Duodenal mucosa (tissue), 2 donors: ENCODE results near the gene DPF3.

Experiments used
- H3K27ac ChIP-seq: one replicate; pipeline ENCODE4 v1.7.0; 2013; ENCODE audit warnings: low read depth, low read length
- H3K27me3 ChIP-seq, 2 donors: one replicate each; pipeline ENCODE4 v1.7.0; 2013; ENCODE audit warnings: low read length in 2 of 2, control low read depth in 1 of 2; ENCODE audit not compliant: insufficient read depth in 2 of 2, control insufficient read depth in 1 of 2
- H3K36me3 ChIP-seq, 2 donors: one replicate each; pipeline ENCODE4 v1.7.0; 2013; ENCODE audit warnings: low read length in 2 of 2, control low read depth in 1 of 2; ENCODE audit not compliant: insufficient read depth in 2 of 2, control insufficient read depth in 1 of 2
- H3K4me1 ChIP-seq, 2 donors: one replicate each; pipeline ENCODE4 v1.7.0; 2013; ENCODE audit warnings: low read length in 2 of 2, control low read depth in 1 of 2; ENCODE audit not compliant: insufficient read depth in 2 of 2, control insufficient read depth in 1 of 2
- H3K4me3 ChIP-seq, 2 donors: one replicate each; pipeline ENCODE4 v1.7.0; 2013; ENCODE audit warnings: low read length in 2 of 2, low read depth in 1 of 2
- H3K9ac ChIP-seq, 2 donors: one replicate each; pipeline ENCODE4 v1.7.0; 2013; ENCODE audit warnings: low read length in 2 of 2, low read depth in 1 of 2
- H3K9me3 ChIP-seq, 2 donors: one replicate each; pipeline ENCODE4 v1.7.0; 2013; ENCODE audit warnings: low read length in 2 of 2, control low read depth in 1 of 2; ENCODE audit not compliant: control insufficient read depth in 1 of 2

Gene DPF3

DNA sequence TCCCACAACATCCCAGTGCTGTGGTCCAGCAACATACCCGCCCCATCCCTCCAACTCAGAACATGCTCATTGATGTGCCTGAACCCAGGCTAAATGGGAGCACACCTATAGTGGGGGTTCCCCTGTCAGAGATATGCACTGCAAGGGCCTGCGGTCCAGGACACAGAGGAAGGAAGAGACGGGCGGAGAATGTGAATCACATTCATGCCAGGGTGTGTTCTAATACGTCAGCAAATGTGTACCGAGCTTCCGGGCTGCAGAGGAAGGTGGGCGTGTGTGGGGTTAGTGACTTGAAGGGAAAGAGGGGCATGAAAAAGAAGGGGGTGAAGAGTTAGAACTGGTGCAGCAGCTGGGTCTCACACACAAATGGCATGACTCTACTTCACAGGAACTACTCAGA lies 83.7 kb downstream of the DPF3 start:
- Histone ChIP-seq H3K36me3 (no peaks in the 10 kb centered on the region), H3K27ac (no peak overlapping the region), H3K27me3 (no peaks in the 10 kb centered on the region), H3K9me3 (no peaks in the 10 kb centered on the region), H3K4me3 (no peak overlapping the region), H3K4me1 (no peaks in the 10 kb centered on the region), H3K9ac (no peak overlapping the region)

DNA sequence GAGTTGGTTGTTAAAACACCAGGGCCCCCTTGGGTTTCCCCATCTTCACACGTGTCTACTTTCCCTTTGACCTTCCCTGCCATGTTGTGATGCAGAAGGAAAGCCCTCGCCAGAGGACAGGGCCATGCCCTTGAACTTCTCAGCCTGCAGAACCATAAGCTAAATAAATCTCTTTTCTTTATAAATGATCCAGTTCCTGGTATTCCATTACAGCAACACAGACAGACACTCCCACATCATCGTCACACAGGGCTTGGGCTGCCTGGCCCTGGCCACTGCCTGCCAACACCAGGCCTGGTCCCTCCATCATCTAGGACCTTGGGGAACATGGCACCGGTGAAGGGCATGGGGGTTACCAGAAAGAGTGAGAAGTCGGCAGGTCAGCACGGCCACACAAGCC lies 84.8 kb downstream of the DPF3 start:
- Histone ChIP-seq H3K9ac (no peak overlapping the region), H3K27ac (no peak overlapping the region), H3K4me3 (no peak overlapping the region), H3K4me1 (no peaks in the 10 kb centered on the region), H3K36me3 (no peaks in the 10 kb centered on the region), H3K27me3 (no peaks in the 10 kb centered on the region), H3K9me3 (no peaks in the 10 kb centered on the region)

DNA sequence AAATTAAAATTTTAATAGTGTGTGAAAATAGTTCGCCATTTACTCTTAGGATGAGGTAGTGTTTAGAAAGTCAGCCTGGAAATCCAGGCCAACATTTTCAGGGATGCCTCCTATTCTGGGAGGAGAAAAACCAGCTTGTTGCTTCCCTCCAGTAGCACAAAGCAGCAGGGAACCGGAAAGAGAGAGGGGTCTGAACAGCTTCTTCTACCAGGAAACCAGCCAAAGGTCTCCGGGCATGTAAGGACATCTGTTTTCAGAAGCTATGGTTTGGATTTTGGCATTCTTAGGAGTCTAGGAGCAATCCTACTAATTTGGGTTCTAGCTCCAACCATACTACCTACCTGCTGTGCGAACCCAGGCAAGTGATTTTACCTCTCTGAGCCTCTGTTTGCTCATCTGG lies 85.3 kb downstream of the DPF3 start:
- H3K4me3 ChIP-seq = no peak overlapping the region
- H3K9ac ChIP-seq = no peak overlapping the region
- H3K4me1 ChIP-seq = no peaks in the 10 kb centered on the region
- H3K27me3 ChIP-seq = no peaks in the 10 kb centered on the region
- H3K9me3 ChIP-seq = no peaks in the 10 kb centered on the region
- no peaks in the 10 kb centered on the region for H3K36me3 ChIP-seq
- H3K27ac ChIP-seq = no peak overlapping the region

DNA sequence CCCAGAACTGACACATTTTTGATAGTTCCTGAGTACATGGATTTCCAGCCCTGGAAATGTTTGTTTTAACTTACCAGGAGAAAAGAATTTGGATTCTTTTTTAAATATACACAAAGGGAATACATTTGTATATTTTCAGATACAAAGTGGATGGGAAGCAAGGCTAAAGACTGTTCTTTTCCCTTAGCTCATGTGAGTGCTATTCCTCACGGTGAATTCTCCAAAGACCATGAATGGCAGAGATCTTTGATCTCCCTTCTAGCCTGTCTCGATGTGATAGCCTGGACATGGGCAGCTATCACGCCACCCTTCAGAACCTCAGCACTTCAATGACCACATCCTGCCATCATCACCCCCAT lies 91.3 kb downstream of the DPF3 start:
- no peaks in the 10 kb centered on the region for H3K36me3 ChIP-seq
- no peak overlapping the region for H3K4me3 ChIP-seq
- H3K27ac ChIP-seq = no peak overlapping the region
- H3K4me1 ChIP-seq = no peaks in the 10 kb centered on the region
- H3K27me3 ChIP-seq = no peaks in the 10 kb centered on the region
- no peak overlapping the region for H3K9ac ChIP-seq
- no peaks in the 10 kb centered on the region for H3K9me3 ChIP-seq

DNA sequence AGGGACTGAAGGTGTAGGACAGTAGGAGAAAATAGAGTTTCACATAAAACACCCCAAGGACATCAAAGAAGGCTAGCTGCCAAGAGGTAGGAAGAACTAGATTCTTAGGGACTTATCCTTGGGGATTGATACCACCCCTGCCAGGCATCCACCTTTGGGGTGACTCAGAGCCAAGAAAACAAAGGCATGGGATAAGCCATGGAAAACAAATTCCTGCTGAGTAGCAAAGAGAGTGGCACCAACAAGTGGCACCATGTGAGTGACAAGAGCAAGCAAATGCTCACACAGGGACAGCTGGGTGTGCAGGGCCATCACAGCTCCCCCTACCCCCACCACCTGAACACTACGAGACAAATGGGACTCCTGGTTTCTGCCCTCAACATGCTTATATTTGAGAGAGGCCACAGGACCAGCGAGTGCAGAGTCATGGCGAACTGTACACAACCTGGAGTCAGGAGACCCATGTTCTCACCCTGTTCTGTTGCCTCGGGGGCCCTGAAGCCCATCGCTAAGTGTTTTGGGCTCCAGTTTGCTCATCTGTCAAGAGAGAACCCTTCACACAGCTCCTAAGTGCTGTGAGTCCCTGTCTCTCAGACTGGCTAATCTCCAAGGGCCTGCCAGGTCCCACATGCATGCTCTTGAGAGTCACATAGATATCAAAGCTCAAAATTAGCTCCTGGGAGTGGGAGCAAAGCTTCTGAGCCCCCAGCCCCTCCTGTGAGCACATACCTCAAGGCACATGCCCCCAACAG lies 91.9 kb downstream of the DPF3 start:
- Histone ChIP-seq H3K4me1 (no peaks in the 10 kb centered on the region), H3K27ac (no peak overlapping the region), H3K9me3 (no peaks in the 10 kb centered on the region), H3K9ac (no peak overlapping the region), H3K27me3 (no peaks in the 10 kb centered on the region), H3K4me3 (no peak overlapping the region), H3K36me3 (no peaks in the 10 kb centered on the region)

DNA sequence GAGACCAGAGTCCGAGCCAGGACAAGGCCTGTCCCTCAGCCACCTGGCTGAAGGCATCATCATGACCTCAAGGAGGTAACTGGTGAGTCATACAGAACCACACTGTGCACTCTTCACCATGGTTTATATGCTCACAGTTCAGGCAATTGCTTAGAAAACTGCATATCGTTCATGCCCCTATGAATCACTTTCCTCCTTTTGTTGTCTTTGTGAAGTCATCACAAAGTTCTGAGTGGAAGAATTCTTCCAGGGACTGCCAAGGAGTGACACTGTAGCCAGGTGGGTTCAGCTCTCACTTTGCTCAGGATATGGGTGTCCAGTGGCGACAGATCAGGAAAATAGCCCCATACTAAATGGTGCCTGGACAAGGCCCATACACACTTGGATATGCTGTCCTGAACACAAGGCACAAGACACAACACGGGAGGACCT lies 92.5 kb downstream of the DPF3 start:
- H3K4me3 ChIP-seq = no peak overlapping the region
- no peaks in the 10 kb centered on the region for H3K4me1 ChIP-seq
- H3K9ac ChIP-seq = no peak overlapping the region
- H3K27me3 ChIP-seq = no peaks in the 10 kb centered on the region
- H3K9me3 ChIP-seq = no peaks in the 10 kb centered on the region
- H3K27ac ChIP-seq = no peak overlapping the region
- no peaks in the 10 kb centered on the region for H3K36me3 ChIP-seq

DNA sequence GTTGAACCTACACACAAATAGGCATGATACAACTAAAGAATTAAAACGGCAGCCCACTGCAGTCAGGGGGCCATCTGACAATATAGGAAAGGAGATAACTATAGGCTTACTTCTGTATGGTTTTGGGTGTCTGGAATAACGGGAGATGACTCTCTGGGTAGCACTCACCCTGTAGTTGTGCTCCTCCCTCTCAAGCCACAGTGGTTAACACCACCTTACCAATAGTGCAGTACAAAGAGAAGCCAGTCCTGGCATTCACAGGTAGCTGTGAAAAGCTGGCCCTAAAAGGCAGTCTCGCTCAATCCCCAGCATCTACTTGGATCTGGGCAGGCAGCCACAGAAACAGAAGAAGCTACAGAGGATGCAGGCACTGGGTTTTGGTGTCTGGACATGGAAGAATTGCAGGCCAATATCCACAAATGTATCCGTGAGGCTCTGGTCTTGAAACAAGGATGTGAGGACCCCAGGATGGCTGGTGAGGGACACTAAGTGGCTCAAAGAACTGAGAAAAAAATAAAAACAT lies 93.0 kb downstream of the DPF3 start:
- H3K4me1 ChIP-seq = no peaks in the 10 kb centered on the region
- no peak overlapping the region for H3K27ac ChIP-seq
- no peak overlapping the region for H3K4me3 ChIP-seq
- no peaks in the 10 kb centered on the region for H3K27me3 ChIP-seq
- H3K9ac ChIP-seq = no peak overlapping the region
- H3K36me3 ChIP-seq = no peaks in the 10 kb centered on the region
- H3K9me3 ChIP-seq = no peaks in the 10 kb centered on the region

DNA sequence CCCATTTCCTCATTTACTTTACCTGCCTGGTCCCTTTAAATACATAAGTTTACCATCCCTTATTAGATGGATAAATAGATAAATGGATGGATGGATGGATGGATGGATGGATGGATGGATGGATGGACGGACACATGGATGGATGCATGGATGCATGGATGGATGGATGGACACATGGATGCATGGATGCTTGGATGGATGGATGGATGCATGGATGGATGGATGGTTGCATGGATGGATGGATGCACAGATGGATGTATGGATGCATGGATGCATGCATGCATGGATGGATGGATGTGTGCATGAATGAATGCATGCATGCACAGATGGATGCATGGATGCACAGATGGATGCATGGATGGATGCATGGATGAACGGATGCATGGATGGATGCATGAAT lies 93.6 kb downstream of the DPF3 start:
- Histone ChIP-seq H3K9me3 (no peaks in the 10 kb centered on the region), H3K27ac (no peak overlapping the region), H3K9ac (no peak overlapping the region), H3K4me3 (no peak overlapping the region), H3K4me1 (no peaks in the 10 kb centered on the region), H3K27me3 (no peaks in the 10 kb centered on the region), H3K36me3 (no peaks in the 10 kb centered on the region)

DNA sequence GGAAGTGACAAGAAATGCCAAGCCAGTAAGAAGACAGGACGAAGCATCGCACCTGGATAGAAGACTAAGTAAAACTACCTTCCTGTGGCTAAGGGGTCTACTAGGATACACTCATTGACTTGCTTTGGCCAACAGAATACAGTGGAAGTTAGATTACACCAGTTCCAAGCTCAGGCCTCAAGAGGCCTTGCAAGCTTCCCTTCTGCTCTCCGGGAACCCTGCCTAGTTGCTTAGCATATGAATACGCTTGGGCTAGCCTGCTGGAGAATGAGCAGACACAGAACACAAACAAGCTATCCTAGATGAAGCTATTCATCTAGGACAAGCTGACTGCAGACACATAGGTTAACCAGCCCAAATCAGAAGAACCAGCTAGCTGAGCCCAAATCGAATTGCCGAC lies 97.0 kb downstream of the DPF3 start:
- Histone ChIP-seq H3K27me3 (no peaks in the 10 kb centered on the region), H3K9me3 (no peaks in the 10 kb centered on the region), H3K9ac (no peak overlapping the region), H3K27ac (no peak overlapping the region), H3K4me1 (no peaks in the 10 kb centered on the region), H3K36me3 (no peaks in the 10 kb centered on the region), H3K4me3 (no peak overlapping the region)

DNA sequence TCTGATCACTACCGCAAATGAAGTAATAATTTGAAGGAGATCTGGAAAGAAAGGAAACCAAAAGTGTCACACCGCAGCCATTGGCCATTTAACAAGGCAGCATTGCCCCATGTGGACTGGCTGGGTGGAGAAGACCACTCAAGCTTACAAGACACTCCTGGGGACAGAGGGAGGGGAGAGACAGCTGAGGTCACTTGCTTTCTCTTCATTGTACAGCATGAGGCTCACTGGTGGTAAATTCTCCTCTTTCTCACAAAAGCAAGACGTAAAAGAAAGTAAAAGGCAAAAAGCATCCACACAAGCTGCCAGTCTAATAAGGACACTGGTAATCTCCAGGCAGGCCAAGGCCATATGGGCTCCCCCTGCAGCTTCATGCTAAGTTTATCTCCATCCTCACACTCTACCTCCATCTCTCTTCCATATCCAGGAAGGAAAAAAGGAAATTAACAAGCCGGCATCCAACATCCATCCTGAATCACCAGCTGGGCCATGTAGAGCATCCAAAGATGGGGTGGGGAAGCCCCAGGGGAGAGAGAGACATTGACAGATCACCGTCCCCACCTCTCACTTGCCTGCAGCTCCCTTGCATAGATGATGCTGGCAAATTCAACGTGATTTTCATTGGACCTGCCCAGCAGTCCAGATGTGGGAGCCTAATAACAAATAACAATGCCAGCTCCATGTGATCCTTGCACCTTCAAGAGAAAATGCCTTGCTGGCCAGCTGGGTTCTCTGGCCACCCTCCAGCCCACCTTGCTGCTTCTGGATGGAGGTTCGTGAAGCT lies 100.6 kb downstream of the DPF3 start:
- H3K27me3 ChIP-seq = no peaks in the 10 kb centered on the region
- no peak overlapping the region for H3K9ac ChIP-seq
- H3K9me3 ChIP-seq = no peaks in the 10 kb centered on the region
- H3K27ac ChIP-seq = no peak overlapping the region
- no peak overlapping the region for H3K4me3 ChIP-seq
- H3K36me3 ChIP-seq = no peaks in the 10 kb centered on the region
- H3K4me1 ChIP-seq = no peaks in the 10 kb centered on the region
